GM23248 (cell line): ENCODE results near the gene RHOD.

Experiments
- EZH2 ChIP-seq: fragments of 200-600 bp; sonication (generic); IDR thresholded peaks from 2 replicates; pipeline ENCODE4 v1.6.1; 2018; ENCODE audit warnings: antibody characterized with exemption, mild to moderate bottlenecking; ENCODE audit not compliant: insufficient read depth, poor library complexity, severe bottlenecking
- EZH2phosphoT487 ChIP-seq: fragments of 200-600 bp; sonication (generic); IDR thresholded peaks from 2 replicates; pipeline ENCODE4 v1.6.1; 2018; ENCODE audit warnings: antibody characterized with exemption, moderate library complexity, mild to moderate bottlenecking, low read depth; ENCODE audit not compliant: insufficient read depth

GRCh38 chr11:67076202-67076601 is 19.6 kb downstream of the RHOD start:
- no peak for TF ChIP-seq EZH2phosphoT487
- TF ChIP-seq EZH2, result no peak
